CD4-positive, alpha-beta memory T cell (primary cell): Measurements from ENCODE around the gene AMIGO3. TPM values are rescaled to one million over a fixed set of nuclear protein-coding genes. Genes with fewer than 3 reads are reported as not detected.
A peak's percentile ranks its signal among the peaks of the same experiment; 100 is the strongest.
"Not testable (repeated sequence)": the region's sequence is repeated elsewhere in the genome, so short reads cannot be mapped to it uniquely, and the experiment has no call there.

ENCODE experiments used
- CTCF ChIA-PET: fragments of 350-600 bp; sonication (Branson Sonifier 250); formaldehyde crosslinking; loops from one replicate; lab custom pipeline; 2021; ENCODE audit warnings: inconsistent platforms; ENCODE audit not compliant: partially characterized antibody; lab: Charles Lee
- POLR2A ChIA-PET: fragments of 350-600 bp; sonication (Branson Sonifier 250); formaldehyde crosslinking; loops from one replicate; lab custom pipeline; 2021; ENCODE audit not compliant: partially characterized antibody; lab: Charles Lee
- DNase-seq, 5 donors: peaks; one replicate each; pipeline versions ENCODE4 v3.0.0 to v3.0.0-alpha.2; 2020 to 2022; ENCODE audit warnings: mixed read lengths in 1 of 5
- H3K27ac ChIP-seq: one replicate; pipeline ENCODE4 v1.7.0; 2013; ENCODE audit warnings: low read depth, low read length
- H3K27me3 ChIP-seq: 2 replicates; pipeline ENCODE4 v1.7.0; 2013; ENCODE audit warnings: mild to moderate bottlenecking, low read length, moderate library complexity; ENCODE audit not compliant: insufficient read depth
- H3K36me3 ChIP-seq: 2 replicates; pipeline ENCODE4 v1.7.0; 2013; ENCODE audit warnings: mild to moderate bottlenecking, low read length, moderate library complexity; ENCODE audit not compliant: insufficient read depth
- H3K4me1 ChIP-seq: 2 replicates; pipeline ENCODE4 v1.7.0; 2013; ENCODE audit warnings: mild to moderate bottlenecking, low read length, moderate library complexity; ENCODE audit not compliant: insufficient read depth
- H3K4me3 ChIP-seq, 2 donors: one replicate each; pipeline ENCODE4 v1.7.0; 2013; ENCODE audit warnings: low read length in 2 of 2, mild to moderate bottlenecking in 1 of 2
- H3K9me3 ChIP-seq, 2 donors: one replicate each; pipeline ENCODE4 v1.7.0; 2013; ENCODE audit warnings: low read length in 2 of 2, control low read depth in 1 of 2; ENCODE audit not compliant: control insufficient read depth in 1 of 2
- H3K27ac Mint-ChIP-seq, 7 donors: one replicate each; pipeline ENCODE4 v1.8.0; 2020 to 2021; ENCODE audit warnings: mixed read lengths in 7 of 7, mild to moderate bottlenecking in 6 of 7, inconsistent platforms in 3 of 7, moderate library complexity in 3 of 7
- H3K27me3 Mint-ChIP-seq, 2 donors: one replicate each; pipeline ENCODE4 v1.8.0; 2020 to 2021; ENCODE audit warnings: mixed read lengths in 2 of 2
- H3K36me3 Mint-ChIP-seq, 2 donors: one replicate each; pipeline ENCODE4 v1.8.0; 2020 to 2021; ENCODE audit warnings: mixed read lengths in 2 of 2, inconsistent platforms in 1 of 2, mild to moderate bottlenecking in 1 of 2
- H3K4me1 Mint-ChIP-seq, 4 donors: one replicate each; pipeline ENCODE4 v1.8.0; 2020 to 2021; ENCODE audit warnings: mixed read lengths in 4 of 4, mild to moderate bottlenecking in 1 of 4
- H3K4me3 Mint-ChIP-seq, 8 donors: one replicate each; pipeline ENCODE4 v1.8.0; 2020 to 2021; ENCODE audit warnings: mixed read lengths in 8 of 8, mild to moderate bottlenecking in 7 of 8, moderate library complexity in 6 of 8, inconsistent platforms in 3 of 8
- H3K9me3 Mint-ChIP-seq, 8 donors: one replicate each; pipeline ENCODE4 v1.8.0; 2020 to 2021; ENCODE audit warnings: mixed read lengths in 8 of 8, mild to moderate bottlenecking in 5 of 8, inconsistent platforms in 3 of 8, moderate library complexity in 1 of 8
- intact Hi-C: fragments of 100-400 bp; cut with micrococcal nuclease; formaldehyde crosslinking; loops from one replicate; pipeline ENCODE4 v1.15.1; 2023
- polyA plus RNA-seq, 2 donors: library from polyadenylated mRNA; unstranded; fragments of 300-500 nt; fragmentation: Illumina TruSeq; gene quantifications; one replicate each; pipeline ENCODE4 v1.2.3, GENCODE V29; 2021
- total RNA-seq, 2 experiments: library from RNA; stranded (reverse); gene quantifications; one replicate each; pipeline ENCODE4 v1.2.3, GENCODE V29; 2021

AMIGO3 gene
- total and polyA plus RNA-seq, 4 experiments from 2014 or later = not detected

DNA sequence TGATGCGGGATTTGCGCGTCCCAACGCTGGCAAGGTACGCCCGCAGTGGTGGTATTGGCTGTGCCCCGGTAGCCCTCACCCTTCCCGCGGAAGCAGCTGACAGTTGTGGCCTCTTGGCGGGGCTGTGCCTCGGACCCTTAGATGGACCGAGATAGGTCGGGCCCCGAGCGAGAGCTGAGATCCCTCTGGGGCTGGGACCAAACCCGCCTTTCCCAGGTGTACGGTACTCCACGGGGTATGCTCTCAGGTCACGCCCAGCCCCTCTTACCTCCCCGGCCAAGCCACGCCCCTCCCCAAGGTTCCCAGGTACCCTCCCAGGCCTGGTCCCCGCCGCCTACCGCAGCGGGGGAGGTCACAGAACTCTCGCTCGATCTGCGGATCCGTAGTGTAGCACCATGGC lies 33.1 kb downstream of the AMIGO3 start:
- peak in 3 of 5 donors; percentile 28 to 37 (median 36) for DNase-seq
- H3K9me3 ChIP-seq, H3K27ac ChIP-seq, H3K9me3 Mint-ChIP-seq, H3K4me3 ChIP-seq, H3K27me3 Mint-ChIP-seq, POLR2A ChIA-PET, H3K27me3 ChIP-seq, CTCF ChIA-PET, intact Hi-C loops: not testable (repeated sequence)
- peak overlapping the region in 1 of 7 donors; percentile 36 for H3K27ac Mint-ChIP-seq
- H3K36me3 ChIP-seq = peaks cover 26% of the 10 kb centered on the region
- H3K4me3 Mint-ChIP-seq = peak overlapping the region; percentile 54 to 98 (median 70)
- peaks cover 23% of the 10 kb centered on the region for H3K4me1 ChIP-seq
- H3K4me1 Mint-ChIP-seq = peaks cover 14 to 40% (median 25%) of the 10 kb centered on the region in 4 donors
- peaks cover 0 to 27% of the 10 kb centered on the region in 2 donors for H3K36me3 Mint-ChIP-seq

DNA sequence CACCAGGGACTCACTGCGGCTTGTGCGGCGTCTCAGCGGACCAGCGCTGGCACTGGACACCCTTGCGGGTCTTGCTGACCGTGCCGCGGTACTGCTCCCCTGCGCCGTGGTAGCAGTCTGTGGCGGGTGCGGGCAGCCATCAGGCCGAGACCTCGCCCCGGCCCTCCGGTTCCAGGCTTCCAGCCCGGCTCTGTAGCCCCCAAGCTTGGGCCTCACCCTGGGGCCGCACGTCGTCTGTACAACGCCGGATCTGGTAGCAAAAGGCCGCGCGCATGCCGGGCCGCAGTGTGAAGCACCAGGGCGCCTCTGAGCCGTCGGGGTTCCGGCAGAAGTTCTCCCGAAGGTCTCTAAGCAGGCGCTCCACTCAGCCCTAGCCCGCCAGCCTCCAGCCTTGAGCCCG lies 33.6 kb downstream of the AMIGO3 start:
- intact Hi-C loops, H3K27me3 ChIP-seq: not testable (repeated sequence)

DNA sequence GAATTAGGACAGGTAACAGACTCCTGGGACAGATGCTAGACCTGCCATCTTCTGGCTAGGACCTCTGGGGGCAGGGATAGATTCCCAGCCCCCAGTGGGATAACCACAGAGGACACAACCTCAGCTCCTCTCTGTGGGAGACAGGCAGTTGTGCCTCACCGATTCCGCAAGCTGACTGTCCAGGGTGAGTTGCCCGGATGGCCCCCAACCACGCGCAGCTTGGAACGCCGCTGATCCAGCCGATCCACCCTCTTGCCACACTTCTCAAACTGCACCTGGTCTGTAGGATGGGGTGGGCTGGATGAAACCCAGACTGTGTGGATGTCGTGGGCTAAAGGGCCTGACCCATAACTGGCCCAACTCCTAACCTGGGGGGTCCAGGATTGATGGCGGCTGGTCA lies 34.4 kb downstream of the AMIGO3 start:
- peaks cover 6 to 36% of the 10 kb centered on the region in 2 donors for H3K36me3 Mint-ChIP-seq
- H3K4me1 Mint-ChIP-seq = peaks cover 5 to 29% (median 15%) of the 10 kb centered on the region in 4 donors
- DNase-seq, CTCF ChIA-PET, H3K9me3 ChIP-seq, H3K9me3 Mint-ChIP-seq, H3K27me3 Mint-ChIP-seq, POLR2A ChIA-PET, H3K27ac ChIP-seq, H3K27ac Mint-ChIP-seq, H3K4me3 ChIP-seq, intact Hi-C loops, H3K27me3 ChIP-seq: not testable (repeated sequence)
- H3K36me3 ChIP-seq = peaks cover 38% of the 10 kb centered on the region
- peak overlapping the region in 3 of 8 donors; percentile 41 to 60 (median 48) for H3K4me3 Mint-ChIP-seq
- peaks cover 11% of the 10 kb centered on the region for H3K4me1 ChIP-seq

More for the DNA sequence above, 33.6 kb downstream of the AMIGO3 start:
- H3K9me3 Mint-ChIP-seq, H3K4me3 ChIP-seq, POLR2A ChIA-PET, CTCF ChIA-PET, H3K27me3 Mint-ChIP-seq, H3K9me3 ChIP-seq, DNase-seq, H3K27ac ChIP-seq: not testable (repeated sequence)
- Mint-ChIP-seq H3K27ac (peak overlapping the region in 1 of 7 donors; percentile 12), H3K4me3 (peak overlapping the region in 2 of 8 donors; percentile 42 to 79), H3K4me1 (peaks cover 11 to 35% (median 21%) of the 10 kb centered on the region in 4 donors), H3K36me3 (peaks cover under 1 to 28% of the 10 kb centered on the region in 2 donors)
- Histone ChIP-seq H3K36me3 (peaks cover 31% of the 10 kb centered on the region), H3K4me1 (peaks cover 18% of the 10 kb centered on the region)

DNA sequence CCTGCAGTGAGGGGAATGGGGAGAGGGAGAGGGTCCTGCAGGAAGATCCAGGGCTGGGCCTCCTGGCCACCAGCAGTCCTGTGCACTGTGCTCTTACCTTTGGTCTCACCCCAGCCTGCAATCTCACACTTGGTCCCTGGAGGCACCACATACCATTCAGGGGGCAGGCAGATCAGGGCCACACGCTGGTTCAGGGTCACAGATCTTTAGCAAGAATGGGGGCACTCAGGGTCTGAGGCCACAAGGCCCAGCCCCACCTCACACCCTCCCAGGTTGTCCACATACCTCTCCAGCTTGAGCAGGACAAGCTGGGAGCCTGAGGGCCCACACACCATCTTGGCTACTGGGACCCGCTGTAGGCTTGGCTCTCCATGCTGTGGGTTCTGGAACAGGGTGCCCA lies 35.0 kb downstream of the AMIGO3 start:
- H3K36me3 Mint-ChIP-seq = peaks cover 12 to 40% of the 10 kb centered on the region in 2 donors
- POLR2A ChIA-PET, H3K27me3 ChIP-seq, intact Hi-C loops, H3K4me3 ChIP-seq, H3K27ac ChIP-seq, DNase-seq, H3K9me3 ChIP-seq, H3K4me1 ChIP-seq, H3K27me3 Mint-ChIP-seq, H3K9me3 Mint-ChIP-seq, CTCF ChIA-PET: not testable (repeated sequence)
- peaks cover 7 to 25% (median 13%) of the 10 kb centered on the region in 4 donors for H3K4me1 Mint-ChIP-seq
- H3K4me3 Mint-ChIP-seq = peak overlapping the region in 1 of 8 donors; percentile 15
- peak overlapping the region in 3 of 7 donors; percentile 7 to 57 (median 47) for H3K27ac Mint-ChIP-seq
- peaks cover 45% of the 10 kb centered on the region for H3K36me3 ChIP-seq

DNA sequence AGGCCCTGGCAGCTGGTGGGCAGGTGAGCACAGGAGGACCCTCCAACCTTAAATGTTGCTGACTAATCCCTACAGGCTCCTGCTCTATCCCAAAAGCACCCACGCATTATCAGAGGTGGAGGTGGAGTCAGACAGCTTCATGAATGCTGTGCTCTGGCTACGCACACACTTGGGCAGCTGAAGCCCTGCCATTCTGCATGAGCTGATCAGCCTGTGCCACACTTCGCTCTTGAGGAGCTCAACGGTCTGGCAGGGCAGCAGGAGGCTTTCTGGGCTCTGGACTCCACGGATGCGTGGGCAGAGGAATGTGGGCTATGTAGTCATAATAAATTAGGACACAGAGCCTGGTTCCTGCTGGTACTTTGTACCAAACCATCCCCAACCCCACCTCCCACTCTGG lies 36.3 kb downstream of the AMIGO3 start:
- Mint-ChIP-seq H3K27me3 (peaks cover 0 to 2% of the 10 kb centered on the region in 2 donors), H3K4me3 (no peak overlapping the region), H3K27ac (no peak overlapping the region), H3K4me1 (peaks cover 5 to 15% (median 10%) of the 10 kb centered on the region in 4 donors), H3K9me3 (no peaks in the 10 kb centered on the region), H3K36me3 (peaks cover 15 to 41% of the 10 kb centered on the region in 2 donors)
- Histone ChIP-seq H3K4me1 (no peaks in the 10 kb centered on the region), H3K27me3 (no peaks in the 10 kb centered on the region), H3K4me3 (no peak overlapping the region), H3K36me3 (peaks cover 57% of the 10 kb centered on the region), H3K27ac (no peak overlapping the region), H3K9me3 (no peaks in the 10 kb centered on the region)
- ChIA-PET POLR2A (no interaction called here), CTCF (no interaction called here)
- intact Hi-C loops = no loop called here
- no peak for DNase-seq

DNA sequence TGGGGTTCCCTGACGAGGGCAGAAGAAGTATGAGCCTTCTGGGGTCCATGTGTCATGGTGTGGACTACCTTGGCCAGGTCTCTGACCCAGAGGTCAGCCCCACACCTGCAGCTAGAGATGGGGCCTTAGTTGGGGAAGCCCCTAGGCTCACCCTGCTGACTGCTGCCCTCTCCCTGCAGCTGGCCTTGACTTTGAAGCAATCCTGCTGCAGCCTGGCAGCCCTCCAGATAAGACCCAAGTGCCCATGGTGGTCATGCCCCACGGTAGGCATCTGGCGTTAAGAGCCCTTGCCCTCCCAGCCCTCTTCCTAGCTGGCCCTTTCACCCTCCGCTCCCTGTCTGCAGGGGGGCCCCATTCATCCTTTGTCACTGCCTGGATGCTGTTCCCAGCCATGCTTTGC lies 37.9 kb downstream of the AMIGO3 start:
- Mint-ChIP-seq H3K4me1 (peaks cover 6 to 14% (median 8%) of the 10 kb centered on the region in 4 donors), H3K4me3 (no peak overlapping the region), H3K9me3 (no peaks in the 10 kb centered on the region), H3K27me3 (no peaks in the 10 kb centered on the region), H3K27ac (no peak overlapping the region), H3K36me3 (peaks cover 26 to 53% of the 10 kb centered on the region in 2 donors)
- Histone ChIP-seq H3K4me1 (peaks cover 3% of the 10 kb centered on the region), H3K27me3 (no peaks in the 10 kb centered on the region), H3K4me3 (no peak overlapping the region), H3K9me3 (no peaks in the 10 kb centered on the region), H3K27ac (no peak overlapping the region), H3K36me3 (peaks cover 74% of the 10 kb centered on the region)
- CTCF ChIA-PET = no interaction called here
- no peak for DNase-seq
- intact Hi-C loops = no loop called here
- POLR2A ChIA-PET = no interaction called here

DNA sequence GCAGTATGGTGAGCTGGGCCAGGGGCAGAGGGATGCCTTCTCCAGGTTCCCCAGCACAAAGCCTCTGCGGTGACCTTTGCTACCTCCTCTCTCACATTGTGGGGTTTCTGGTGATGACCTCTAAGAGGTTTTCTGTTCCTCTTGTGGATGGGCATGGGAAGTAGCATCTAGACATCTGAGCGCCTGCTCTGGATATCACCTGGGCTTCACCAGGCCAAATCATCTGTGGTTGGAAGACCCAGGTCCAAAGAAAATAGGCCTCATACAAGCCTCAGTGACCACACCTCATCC lies 38.3 kb downstream of the AMIGO3 start:
- ChIA-PET CTCF (no interaction called here), POLR2A (no interaction called here)
- no peak overlapping the region for H3K4me3 ChIP-seq
- H3K36me3 ChIP-seq = peaks cover 77% of the 10 kb centered on the region
- H3K9me3 Mint-ChIP-seq = no peaks in the 10 kb centered on the region
- no peaks in the 10 kb centered on the region for H3K27me3 Mint-ChIP-seq
- H3K27me3 ChIP-seq = no peaks in the 10 kb centered on the region
- H3K27ac ChIP-seq = no peak overlapping the region
- no peak for DNase-seq
- H3K36me3 Mint-ChIP-seq = peaks cover 28 to 54% of the 10 kb centered on the region in 2 donors
- no peak overlapping the region for H3K4me3 Mint-ChIP-seq
- peaks cover 6% of the 10 kb centered on the region for H3K4me1 ChIP-seq
- peaks cover 7 to 18% (median 9%) of the 10 kb centered on the region in 4 donors for H3K4me1 Mint-ChIP-seq
- no peak overlapping the region for H3K27ac Mint-ChIP-seq
- intact Hi-C loops = no loop called here
- no peaks in the 10 kb centered on the region for H3K9me3 ChIP-seq
